NCI-H1048 (cell line): ENCODE results near the gene NOP16.
"Not testable (repeated sequence)": the region's sequence is repeated elsewhere in the genome, so short reads cannot be mapped to it uniquely, and the experiment has no call there.

Source experiments
- DNase-seq: peaks from one replicate; lab custom pipeline; 2025; lab: John Stamatoyannopoulos, UW

NOP16 gene

DNA sequence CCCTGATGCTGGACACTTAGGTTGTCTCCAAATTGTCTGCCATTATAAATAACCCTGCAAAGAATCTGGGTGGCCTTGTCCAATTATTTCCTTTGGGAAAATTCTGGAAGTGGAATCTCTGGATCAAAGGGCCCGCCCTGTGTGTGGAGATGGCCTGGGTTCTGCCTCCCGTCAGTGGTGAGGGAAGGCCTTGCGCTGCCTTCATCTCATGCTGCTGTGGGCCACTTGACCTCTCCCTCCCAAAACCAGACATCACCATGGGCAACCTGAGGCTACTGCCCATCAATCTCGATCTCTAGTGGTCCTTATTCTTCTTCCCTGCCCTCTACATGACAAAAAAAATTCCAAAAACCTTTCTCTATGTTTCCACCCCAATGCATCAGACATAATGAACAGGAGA lies 21.4 kb upstream of the NOP16 start:
- no peak for DNase-seq

DNA sequence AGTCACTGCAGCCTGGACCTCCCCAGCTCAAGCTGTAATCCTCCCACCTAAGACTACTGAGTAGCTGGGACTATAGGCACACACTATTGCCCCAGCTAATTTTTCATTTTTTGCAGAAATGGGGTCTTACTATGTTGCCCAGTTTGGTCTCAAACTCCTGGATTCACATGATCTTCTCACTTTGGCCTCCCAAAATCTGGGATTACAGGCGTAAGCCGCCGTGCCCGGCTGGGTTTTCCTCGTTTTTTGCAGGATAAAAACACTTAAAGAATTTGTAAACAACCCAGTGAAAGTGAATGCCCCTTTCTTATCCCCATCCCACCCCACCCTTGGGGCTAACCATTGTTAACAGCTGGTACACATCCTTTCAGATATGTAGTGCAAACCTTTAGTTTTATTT lies 20.2 kb upstream of the NOP16 start:
- DNase-seq, result no peak

DNA sequence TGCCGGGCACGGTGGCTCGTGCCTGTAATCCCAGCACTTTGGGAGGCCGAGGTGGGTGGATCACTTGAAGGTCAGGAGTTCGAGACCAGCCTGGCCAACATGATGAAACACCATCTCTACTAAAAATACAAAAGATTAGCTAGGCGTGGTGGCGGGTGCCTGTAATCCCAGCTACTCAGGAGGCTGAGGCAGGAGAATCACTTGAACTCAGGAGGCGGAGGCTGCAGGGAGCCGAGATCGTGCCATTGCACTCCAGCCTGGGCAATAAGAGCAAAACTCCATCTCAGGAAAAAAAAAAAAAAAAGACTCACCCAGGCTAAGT lies 19.8 kb upstream of the NOP16 start:
- not testable (repeated sequence) for DNase-seq

DNA sequence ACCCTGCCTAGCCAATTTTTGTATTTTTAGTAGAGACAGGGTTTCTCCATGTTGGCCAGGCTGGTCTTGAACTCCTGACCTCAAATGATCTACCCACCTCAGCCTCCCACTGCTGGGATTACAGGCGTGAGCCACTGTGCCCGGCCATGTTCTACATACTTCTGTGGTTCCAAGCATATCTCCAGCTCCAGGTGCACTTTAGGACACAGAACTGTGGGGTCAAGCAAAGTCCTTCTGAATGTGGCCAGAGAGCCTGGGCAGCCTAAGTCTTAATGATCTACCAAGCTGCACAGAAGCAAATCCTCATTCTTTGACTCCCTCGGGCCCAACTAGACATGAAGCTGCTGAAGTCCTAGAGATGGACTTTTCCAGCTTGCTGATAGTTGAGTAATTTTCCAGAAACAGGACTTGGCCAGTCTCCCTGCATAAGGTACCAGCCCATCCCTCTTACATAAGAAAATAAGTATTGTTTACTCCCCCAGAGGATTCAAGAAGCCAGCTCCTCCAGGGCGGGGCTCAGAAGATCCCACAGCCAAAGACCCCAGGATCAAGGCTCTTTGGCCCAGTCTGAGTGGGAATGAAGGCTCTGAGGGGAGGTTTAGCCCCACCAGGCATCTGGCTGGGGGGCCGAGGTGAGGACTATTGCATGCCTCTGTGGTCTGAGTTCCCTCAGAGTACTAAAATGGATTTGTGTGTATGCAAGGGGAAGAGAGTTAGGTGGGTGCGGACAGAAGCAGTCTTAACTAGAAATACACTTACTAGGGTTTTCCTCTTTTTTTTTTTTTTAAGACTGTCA lies 19.3 kb upstream of the NOP16 start:
- no peak for DNase-seq

DNA sequence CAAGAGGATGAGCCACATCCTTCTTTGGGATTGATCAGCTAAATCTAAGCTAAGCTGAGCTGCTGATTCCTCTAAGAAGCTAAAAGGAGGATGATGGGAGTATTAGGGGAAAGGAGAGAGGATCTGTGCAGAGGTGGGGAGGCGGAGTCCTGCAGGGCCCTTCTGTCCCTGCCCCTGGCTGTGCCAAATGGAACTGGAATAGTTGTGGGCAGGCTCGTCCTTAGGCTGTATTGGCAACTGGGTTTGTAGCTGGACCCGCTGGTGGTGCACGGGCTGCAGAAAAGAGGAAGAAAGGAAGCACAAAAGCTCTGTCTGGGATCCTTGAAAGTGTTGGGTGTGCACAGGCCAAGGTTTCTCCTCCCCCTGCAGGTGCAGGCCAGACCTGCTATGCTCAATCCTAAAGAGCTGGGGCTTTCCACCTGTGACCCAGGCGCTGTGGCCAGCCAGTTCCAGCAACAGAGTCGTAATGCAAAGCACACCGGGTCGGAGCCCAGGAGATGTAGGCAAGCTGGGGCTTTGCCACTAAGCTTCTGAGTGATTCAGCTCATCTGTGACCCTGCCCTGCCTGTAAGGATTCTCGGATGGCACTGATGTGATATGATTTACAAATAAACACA lies 18.1 kb upstream of the NOP16 start:
- no peak for DNase-seq

DNA sequence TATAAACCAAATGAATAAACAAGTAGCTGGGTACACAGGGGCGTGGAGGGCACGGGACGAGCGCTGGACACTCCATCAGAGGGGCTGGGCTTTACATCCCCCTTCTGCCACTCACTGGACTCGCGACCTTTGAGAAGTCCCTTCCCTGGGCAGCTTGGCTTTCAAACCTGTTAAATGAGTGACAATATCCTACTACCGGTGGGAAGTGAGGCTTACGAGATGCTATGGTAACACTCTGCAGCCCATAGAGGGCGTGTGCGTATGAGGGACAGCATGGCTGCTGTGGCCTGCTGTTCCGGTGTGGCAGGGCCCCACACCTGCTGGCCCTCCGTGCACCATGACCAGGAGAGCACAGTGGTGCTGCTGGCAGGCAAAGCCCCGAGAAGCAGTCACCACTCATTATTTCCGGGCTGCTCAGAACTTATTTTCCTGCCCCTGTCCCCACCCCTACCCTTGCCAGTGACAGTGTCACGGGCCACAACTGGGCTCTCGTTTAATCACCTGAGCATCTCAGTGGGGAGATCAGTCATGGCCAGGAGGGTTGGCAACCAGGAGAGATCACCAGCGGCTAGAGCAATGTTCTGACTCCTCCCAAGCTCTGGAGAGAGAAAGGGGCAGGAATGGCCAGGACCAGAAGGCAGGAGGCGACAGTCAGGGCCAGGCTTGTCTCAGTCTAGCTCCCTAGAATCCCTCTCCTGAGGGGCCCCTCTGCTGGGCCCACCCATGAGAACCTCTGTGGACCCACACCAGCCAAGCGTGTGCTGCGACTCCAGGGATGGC lies 17.4 kb upstream of the NOP16 start:
- no peak for DNase-seq

DNA sequence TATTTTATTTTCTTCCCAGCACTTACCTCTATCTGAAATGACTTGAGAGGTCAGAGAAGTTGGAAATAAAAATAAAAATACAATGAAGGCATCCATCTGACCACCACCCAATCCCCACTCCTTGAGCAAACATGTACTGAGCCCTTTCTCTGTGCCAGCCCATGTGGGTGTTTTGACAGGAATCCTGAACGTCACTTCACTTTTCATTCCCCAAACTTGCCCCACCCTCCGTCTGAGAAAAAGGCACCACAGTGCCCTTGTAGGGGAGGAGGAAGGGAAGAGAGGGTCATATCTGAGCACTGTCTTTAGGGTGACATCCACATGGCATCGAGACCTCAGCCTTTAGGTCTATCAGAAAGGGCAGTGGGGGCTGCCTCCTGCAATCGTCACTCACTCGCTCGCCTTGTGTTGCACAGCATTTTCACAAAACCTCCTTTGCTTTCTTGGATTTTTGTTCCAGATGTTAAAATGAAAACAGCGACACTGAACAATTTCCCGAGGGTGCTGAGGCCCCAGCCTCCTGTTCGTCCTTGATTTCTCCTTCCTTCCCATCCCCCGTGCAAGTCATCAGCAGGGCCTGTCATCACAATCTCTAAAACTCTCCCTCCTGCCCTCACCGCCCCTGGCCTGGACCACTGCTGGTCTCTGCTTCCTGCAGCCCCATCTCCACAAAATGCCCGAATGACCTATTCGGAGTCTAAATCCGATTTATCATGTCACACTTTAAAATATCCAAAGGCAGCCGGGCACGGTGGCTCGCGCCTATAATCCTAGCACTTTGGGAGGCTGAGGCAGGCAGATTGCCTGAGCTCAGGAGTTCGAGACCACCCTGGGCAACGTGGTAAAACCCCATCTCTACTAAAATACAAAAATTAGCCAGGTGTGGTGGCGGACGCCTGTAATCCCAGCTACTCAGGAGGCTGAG lies 13.1 kb upstream of the NOP16 start:
- DNase-seq, result no peak

DNA sequence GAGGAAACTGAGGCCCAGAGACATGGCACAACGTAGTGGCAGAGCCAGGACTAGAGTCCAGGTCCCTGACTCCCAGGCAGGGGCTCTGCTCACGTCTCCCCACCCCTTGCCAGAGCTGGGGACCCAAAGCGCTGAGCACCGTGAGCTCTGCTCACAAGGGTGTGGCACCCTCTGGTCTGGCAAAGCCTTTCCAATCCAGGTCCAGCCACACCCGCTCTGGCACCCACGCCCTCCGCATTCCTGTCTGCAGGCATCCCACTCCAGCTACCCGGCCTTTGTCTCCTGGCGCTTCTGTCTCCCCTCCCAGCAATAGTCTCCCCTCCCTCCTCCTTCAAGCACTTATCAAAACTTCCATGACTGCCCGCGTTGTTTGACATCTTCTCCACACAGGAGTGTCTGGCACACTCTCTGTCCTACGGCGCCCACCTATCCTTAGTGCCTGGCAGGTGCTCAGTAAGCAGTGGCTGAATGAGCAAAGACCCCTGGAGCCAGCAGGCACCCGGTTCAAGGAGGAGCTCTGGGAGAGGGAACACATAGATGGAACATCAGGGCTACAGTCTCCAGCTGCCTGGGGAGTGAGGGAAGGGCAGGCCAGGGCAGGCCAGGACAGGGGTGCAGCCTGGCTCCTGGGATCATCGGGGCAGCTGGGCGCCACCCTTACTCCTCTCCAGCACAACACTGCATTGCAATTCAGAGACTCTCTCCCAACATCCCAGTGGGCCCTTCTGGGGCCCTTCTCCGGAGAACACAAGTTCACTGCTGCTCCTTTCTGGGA lies 12.2 kb upstream of the NOP16 start:
- no peak for DNase-seq

DNA sequence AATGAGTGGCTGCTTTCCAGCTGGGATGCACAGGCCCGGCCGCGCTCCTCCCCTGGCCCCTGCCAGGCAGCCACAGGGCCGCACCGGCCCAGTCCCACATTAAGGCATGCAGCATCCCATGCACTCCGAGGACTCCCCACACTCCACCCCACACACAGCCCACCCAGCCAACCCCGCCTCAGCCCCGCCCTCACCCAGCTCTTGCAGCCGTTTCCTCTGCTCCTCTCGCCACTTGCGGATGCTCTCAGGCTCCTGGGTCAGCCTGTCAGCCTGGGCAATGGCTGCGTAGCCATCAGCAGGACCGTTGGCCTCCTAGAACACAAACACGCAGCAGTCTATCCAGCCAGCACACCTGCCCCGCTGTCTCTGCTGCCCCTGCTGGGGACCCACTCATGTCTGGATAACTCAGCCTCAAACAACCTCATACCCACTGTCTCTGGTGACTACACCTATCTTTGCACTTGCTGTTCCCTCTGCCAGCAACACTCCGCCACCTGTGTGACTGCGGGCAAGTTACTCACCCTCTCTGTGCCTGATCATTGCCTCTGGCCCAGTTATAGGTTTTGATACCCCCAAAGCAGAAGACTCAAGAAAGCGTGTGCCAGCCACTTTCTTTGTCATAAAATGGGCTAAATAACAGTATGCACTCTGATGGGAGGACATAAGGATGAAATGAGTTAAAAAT lies 9.5 kb upstream of the NOP16 start:
- no peak for DNase-seq

DNA sequence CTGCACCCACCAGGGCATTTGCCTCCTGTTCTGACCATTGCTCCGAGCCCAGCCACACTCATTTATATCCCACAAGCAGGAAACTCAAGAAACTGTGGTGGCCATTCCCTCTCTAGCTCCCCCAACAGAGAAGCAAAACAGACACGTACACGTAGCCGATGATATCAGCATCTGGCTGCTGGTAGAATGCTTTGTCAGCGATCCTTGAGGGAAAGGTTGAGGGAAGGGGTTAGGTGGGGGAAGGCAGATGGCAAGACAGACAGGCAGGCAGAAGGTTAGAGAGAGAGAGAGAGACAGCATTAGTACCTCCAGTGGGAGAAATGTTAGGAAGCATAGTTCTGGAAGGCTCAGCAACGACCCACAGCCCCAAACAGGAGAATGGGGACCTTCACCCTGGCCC lies 7.9 kb upstream of the NOP16 start:
- DNase-seq, result no peak

DNA sequence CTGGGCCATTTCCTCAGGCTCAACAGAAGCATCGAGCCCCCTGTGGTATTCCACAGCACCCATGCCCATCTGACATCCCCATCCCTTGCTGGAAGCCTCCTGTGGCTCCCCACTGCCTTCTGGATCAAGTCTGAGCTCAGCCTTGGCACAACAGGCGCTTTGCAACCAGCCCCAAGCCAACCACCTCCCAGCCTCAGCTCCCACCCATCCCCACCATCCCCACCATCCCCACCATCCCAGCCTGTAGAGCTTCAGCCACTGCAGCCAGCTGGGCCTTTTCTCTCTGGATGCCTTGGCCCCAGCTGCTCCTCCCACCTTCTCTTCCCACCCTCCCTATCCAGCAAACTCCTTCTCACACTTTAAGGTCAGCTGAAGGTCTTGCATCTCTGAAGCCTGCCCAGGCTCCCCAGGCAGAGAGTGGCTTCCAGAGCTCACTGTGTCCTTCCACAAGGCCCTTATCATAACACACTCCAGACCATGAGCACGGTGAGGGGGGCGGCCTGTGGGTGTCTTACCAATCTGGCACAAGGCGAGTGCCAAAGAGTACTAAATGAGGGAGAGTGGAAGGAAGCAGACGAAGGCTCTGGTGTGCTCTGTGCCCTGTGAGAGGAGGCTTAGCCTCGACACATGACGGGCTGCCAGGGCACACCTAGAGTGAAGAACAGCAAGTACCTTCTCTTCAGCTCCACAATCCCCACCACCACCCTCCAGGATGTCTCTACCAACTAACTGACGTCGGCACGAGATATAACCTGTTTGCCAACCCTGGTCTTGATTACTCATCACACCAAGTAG lies 6.7 kb upstream of the NOP16 start:
- DNase-seq, result no peak

DNA sequence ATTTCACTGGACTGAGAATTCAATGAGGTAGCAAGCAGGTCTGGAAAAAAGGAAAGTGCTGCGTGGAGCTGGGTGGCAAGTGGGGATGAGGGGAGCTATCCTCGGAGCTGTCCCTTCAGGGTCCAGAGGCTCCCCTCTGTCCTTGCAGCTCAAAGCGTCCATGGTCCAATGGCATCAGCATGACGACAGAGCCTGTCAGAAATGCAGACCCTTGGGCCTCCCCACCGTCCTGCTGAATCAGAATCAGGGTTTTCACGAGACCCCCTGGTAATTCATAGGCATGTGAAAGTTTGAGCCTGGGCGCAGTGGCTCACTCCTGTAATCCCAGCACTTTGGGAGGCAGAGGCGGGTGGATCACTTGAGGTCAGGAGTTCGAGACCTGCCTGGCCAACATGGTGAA lies 5.7 kb upstream of the NOP16 start:
- DNase-seq, result no peak

DNA sequence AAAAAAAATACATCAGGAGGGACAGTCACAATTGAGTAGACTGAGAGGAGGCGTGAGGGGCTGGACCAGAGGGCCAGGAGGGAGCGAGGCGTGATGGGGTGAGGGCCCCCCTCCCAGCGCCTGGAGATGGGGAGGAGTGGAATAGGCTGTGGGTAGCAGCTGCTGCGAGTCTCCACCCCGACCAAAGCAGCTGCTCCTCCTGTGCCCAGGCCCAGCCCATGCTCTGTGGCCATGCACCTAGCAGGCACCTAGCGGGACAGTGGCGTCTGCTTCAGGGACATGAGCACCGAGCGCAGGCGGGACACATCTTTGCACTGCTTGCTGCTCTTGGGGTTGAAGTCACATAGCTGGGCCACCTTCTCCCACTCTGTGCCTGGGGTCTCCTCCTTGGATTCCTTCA lies 4.1 kb upstream of the NOP16 start:
- no peak for DNase-seq

DNA sequence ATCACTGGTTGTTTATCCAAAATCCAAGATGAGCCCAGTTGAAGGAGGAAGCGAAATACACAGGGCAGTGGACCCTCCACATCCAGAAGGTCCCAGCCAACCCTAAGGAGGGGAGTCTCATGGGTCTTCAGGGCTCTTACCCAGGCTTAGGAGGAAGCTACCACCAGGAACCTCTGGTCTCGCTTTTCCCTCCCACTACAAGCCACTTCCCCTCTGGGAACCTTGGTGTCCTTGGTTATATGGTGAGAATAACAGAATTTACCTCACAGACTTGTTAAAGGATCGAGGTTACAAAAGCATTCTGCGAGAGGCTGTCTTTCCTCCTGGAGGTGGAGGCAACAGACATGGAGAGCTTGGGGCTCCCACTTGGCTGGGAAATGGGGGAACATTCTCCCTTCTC lies 3.6 kb upstream of the NOP16 start:
- DNase-seq, result no peak

DNA sequence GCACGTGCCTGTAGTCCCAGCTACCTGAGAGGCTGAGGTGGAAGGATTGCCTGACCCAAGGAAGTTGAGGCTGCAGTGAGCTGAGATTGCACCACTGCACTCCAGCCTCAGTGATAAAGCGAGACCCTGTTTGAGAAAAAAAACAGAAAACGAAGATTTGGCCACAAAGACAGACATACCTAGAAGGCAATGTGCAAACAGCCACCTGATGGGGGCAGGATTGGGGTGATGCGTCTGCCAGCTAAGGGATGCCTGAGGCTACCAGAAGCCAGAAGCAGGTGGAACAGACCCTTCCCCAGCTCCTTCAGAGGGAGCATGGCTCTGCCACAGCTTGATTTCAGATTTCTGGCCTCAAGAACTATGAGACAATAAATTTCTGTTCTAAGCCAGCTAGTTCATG lies 3.1 kb upstream of the NOP16 start:
- DNase-seq, result no peak

DNA sequence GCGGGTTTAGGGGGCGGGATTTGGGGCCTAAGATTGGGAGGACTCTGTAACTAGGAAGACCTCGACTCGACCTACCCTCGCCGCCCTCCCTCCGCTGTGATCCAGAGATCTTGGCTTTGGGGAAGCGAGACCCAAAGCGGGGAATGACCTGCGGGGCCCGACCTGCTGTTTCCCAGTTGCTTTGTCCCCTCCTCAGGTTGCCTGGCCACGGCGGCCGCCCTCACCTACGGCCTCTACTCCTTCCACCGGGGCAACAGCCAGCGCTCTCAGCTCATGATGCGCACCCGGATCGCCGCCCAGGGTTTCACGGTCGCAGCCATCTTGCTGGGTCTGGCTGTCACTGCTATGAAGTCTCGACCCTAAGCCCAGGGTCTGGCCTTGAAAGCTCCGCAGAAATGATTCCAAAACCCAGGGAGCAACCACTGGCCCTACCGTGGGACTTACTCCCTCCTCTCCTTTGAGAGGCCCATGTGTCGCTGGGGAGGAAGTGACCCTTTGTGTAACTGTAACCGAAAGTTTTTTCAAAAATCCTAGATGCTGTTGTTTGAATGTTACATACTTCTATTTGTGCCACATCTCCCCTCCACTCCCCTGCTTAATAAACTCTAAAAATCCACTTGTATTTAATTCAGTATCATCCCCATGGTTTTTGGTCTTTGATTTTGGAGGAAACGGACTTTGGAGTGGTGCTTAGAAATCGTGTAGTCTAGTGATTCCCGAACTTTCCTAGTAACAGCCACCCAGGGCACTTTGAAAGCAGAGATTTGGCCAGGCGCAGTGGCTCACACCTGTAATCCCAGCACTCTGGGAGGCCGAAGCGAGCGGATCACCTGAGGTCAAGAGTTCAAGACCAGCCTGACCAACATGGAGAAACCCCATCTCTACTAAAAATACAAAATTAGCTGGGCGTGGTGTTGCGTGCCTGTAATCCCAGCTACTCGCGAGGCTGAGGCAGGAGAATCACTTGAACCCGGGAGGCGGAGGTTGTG lies 1.0 kb upstream of the NOP16 start:
- DNase-seq, result no peak

DNA sequence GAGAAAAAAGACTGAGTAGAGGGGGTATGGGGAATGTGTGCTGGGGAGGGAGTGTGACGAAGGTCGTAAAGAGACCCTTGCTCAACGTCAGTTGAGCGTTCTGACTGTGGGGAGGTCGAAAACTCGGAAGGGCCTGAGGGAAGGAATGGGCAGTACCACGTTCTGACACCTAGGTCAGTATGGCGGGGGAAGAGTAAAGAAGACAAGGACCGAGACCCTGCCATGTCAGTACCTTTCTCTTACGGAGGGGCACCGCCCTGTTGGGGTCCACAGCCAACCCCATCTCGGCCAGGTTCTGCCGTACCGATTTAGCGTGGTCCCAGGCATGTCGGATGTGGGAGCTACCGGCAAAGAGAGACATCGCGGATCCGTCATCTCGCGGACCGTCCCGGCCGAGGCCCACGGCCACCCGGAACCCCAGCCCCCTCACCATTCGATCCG lies 375 bp downstream of the NOP16 start:
- DNase-seq, result no peak

DNA sequence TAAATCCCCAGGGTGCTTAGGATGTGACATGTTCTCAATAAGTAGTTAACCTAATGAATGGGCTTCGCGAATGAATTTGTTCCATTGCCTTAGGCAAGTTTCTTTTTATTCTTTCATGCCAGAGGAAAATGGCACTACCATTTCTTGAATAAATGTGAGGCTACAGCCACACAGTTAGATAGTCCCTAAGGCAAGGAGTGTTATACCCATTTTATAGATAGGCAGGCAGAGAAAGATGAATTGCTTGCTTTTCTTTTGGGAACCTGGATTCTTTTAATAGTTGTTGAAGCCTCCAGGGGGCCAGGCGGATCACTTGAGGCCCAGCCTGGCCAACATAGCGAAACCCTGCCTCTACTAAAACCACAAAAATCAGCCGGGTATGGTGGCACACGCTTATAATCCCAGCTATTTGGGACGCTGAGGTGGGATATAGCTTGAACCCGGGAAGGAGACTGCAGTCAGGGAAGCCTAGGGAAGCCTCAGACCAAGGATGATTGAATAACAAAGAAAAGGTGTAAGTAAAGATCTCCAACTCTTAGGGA lies 943 bp downstream of the NOP16 start:
- no peak for DNase-seq
